ENCODE measurements around the gene DUS2. TPM values are rescaled to one million over a fixed set of nuclear protein-coding genes. Genes with fewer than 3 reads are reported as not detected.

DUS2 gene
- total RNA-seq, 1 experiment from 2014 or later: 27.9 TPM

- no peak for TF ChIP-seq ZNF138 (CRISPR knock-in tag; conservative IDR thresholded peaks at IDR 0.05)
- TF ChIP-seq PREB (CRISPR knock-in tag; IDR thresholded peaks at IDR 0.05; ENCODE audit: borderline replicate concordance): no peak
Measured at GRCh38 chr16:68055395-68055794, 32.3 kb downstream of the DUS2 start (continued).

- DNase-seq (ENCODE audit: low spot score): no peak
- Mint-ChIP-seq H3K4me1 (no peaks in the 10 kb centered on the region), H3K27me3 (ENCODE audit: low read depth) (no peaks in the 10 kb centered on the region), H3K36me3 (peaks cover 8% of the 10 kb centered on the region; the same call in 1 of the 2 replicates), H3K27ac (no peak overlapping the region), H3K4me3 (no peak overlapping the region), H3K9me3 (no peaks in the 10 kb centered on the region)
- CTCF ChIA-PET: no interaction called here
- POLR2A ChIA-PET: no interaction called here
- no peak for ATAC-seq
- TF ChIP-seq ZNF263 (CRISPR knock-in tag; IDR thresholded peaks at IDR 0.05; ENCODE audit: low read depth) (no peak), ZSCAN18 (CRISPR knock-in tag; IDR thresholded peaks at IDR 0.05) (no peak), NFE2L1 (CRISPR knock-in tag; IDR thresholded peaks at IDR 0.05) (no peak), CTCF (IDR thresholded peaks at IDR 0.05) (no peak), USF2 (CRISPR knock-in tag; IDR thresholded peaks at IDR 0.05) (no peak), FOXJ3 (CRISPR knock-in tag; IDR thresholded peaks at IDR 0.05; ENCODE audit: borderline replicate concordance) (no peak), ELF4 (CRISPR knock-in tag; IDR thresholded peaks at IDR 0.05; ENCODE audit: low read depth) (no peak), AR (CRISPR knock-in tag; IDR thresholded peaks at IDR 0.05) (no peak), NR1H2 (CRISPR knock-in tag; IDR thresholded peaks at IDR 0.05) (no peak), ARID4B (CRISPR knock-in tag; IDR thresholded peaks at IDR 0.05; ENCODE audit: borderline replicate concordance) (no peak), AFF4 (CRISPR knock-in tag; IDR thresholded peaks at IDR 0.05; ENCODE audit: borderline replicate concordance) (no peak), GABPB1 (CRISPR knock-in tag; IDR thresholded peaks at IDR 0.05) (no peak), E2F4 (CRISPR knock-in tag; IDR thresholded peaks at IDR 0.05; ENCODE audit: borderline replicate concordance, low read depth) (no peak), PRRX2 (CRISPR knock-in tag; IDR thresholded peaks at IDR 0.05) (no peak), GRHL2 (CRISPR knock-in tag; IDR thresholded peaks at IDR 0.05; ENCODE audit: insufficient replicate concordance, severe bottlenecking) (no peak), OVOL2 (CRISPR knock-in tag; IDR thresholded peaks at IDR 0.05; ENCODE audit: borderline replicate concordance) (no peak)
Measured at GRCh38 chr16:68059804-68060203, 36.7 kb downstream of the DUS2 start.
